GM18519 (cell line): ENCODE measurements around the gene ARHGAP26.
"Not testable (repeated sequence)": the region's sequence is repeated elsewhere in the genome, so short reads cannot be mapped to it uniquely, and the experiment has no call there.

Source experiments
- ATAC-seq: cut with Tn5 transposase; IDR thresholded peaks from one replicate; pipeline ENCODE4 v1.9.1; 2021; ENCODE audit warnings: mild to moderate bottlenecking, moderate library complexity; ENCODE audit not compliant: unreplicated experiment, low FRiP score

ARHGAP26 gene

GRCh38 chr5:143183989-143184388 is 413.8 kb downstream of the ARHGAP26 start:
- ATAC-seq: no peak

GRCh38 chr5:143186623-143187022 is 416.4 kb downstream of the ARHGAP26 start:
- ATAC-seq: no peak

- no peak for ATAC-seq
These were observed 417.3 kb downstream of the ARHGAP26 start for GRCh38 chr5:143187495-143187894.

GRCh38 chr5:143188083-143188482 is 417.9 kb downstream of the ARHGAP26 start:
- ATAC-seq: no peak

GRCh38 chr5:143188692-143189091 is 418.5 kb downstream of the ARHGAP26 start:
- no peak for ATAC-seq

GRCh38 chr5:143190260-143190810 is 420.2 kb downstream of the ARHGAP26 start:
- ATAC-seq: no peak

GRCh38 chr5:143191720-143192119 is 421.5 kb downstream of the ARHGAP26 start:
- no peak for ATAC-seq

GRCh38 chr5:143192191-143192900 is 422.2 kb downstream of the ARHGAP26 start:
- ATAC-seq: no peak

- ATAC-seq: no peak
These were observed 424.0 kb downstream of the ARHGAP26 start for GRCh38 chr5:143194206-143194605.

- no peak for ATAC-seq
These were observed 424.5 kb downstream of the ARHGAP26 start for GRCh38 chr5:143194713-143195112.

- no peak for ATAC-seq
These were observed 425.3 kb downstream of the ARHGAP26 start for GRCh38 chr5:143195491-143195890.

- no peak for ATAC-seq
These were observed 426.6 kb downstream of the ARHGAP26 start for GRCh38 chr5:143196601-143197259.

GRCh38 chr5:143197260-143197656 is 427.1 kb downstream of the ARHGAP26 start:
- ATAC-seq: no peak

- no peak for ATAC-seq
These were observed 428.2 kb downstream of the ARHGAP26 start for GRCh38 chr5:143198332-143198731.

- no peak for ATAC-seq
These were observed 429.0 kb downstream of the ARHGAP26 start for GRCh38 chr5:143199161-143199560.

GRCh38 chr5:143199843-143200242 is 429.7 kb downstream of the ARHGAP26 start:
- ATAC-seq: no peak

- no peak for ATAC-seq
These were observed 430.7 kb downstream of the ARHGAP26 start for GRCh38 chr5:143200781-143201398.

- ATAC-seq: no peak
These were observed 431.4 kb downstream of the ARHGAP26 start for GRCh38 chr5:143201589-143201988.

GRCh38 chr5:143203301-143203956 is 433.3 kb downstream of the ARHGAP26 start:
- not testable (repeated sequence) for ATAC-seq

- no peak for ATAC-seq
These were observed 434.5 kb downstream of the ARHGAP26 start for GRCh38 chr5:143204474-143205246.
